HG02678 (cell line): ENCODE data around the gene ACOX1.

Experiments
- ATAC-seq: cut with Tn5 transposase; IDR thresholded peaks from one replicate; pipeline ENCODE4 v1.9.1; 2021; ENCODE audit warnings: mild to moderate bottlenecking, moderate library complexity; ENCODE audit not compliant: unreplicated experiment

ACOX1 gene

GRCh38 chr17:75937652-75938051 is 41.3 kb downstream of the ACOX1 start:
- no peak for ATAC-seq

- no peak for ATAC-seq
Observed at GRCh38 chr17:75933808-75934207, 45.2 kb downstream of the ACOX1 start.

GRCh38 chr17:75932852-75933251 is 46.1 kb downstream of the ACOX1 start:
- ATAC-seq, result no peak

DNA sequence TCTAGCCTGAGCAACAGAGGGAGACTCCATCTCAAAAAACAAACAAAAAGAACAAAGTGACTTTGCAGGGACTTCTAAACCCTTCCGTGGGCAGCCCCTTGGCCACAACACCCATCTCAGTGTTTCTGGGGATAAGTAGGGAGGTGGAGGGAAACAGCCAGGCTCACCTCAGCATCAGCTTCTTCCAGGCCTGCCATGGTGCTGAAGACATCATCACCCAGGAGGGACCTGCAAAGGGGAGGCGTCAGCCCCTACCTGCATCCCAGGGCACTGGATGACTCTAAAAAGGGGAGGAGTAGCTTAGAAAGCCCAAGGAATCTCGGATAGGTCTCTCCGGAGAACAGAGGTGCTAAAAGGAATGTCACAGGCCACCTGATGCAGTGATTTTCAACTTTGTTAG is 47.9 kb downstream of the ACOX1 start:
- ATAC-seq, result no peak

DNA sequence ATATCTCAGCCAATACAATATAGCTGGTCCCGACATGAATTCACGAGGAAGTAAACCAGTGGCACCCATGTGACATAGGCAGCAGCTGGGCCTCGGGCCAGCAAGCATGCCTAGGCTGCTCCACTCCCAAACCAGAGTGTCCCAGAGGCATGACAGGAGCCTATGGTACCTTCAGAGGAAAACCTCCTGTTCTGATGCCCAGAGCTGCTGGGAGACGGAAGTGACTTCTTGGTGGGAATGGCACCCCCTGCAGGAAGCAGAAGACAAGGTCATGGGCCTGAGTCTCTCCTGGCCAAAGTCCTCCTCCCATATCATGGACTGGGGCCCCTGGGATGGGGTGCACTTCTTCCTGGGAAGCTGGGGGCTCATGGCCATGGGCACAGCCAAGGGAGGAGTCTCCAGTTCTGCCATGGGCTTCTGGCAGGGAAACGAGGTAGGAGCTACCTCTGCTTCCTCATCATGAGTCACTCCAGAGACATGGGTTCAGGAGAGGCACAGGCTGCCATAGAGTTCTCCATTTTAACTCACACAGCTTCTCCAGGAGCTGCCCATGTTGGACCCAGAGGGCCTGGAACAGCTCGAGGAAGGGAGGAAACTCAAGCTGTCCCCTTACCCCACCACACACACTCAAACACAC is 51.6 kb downstream of the ACOX1 start:
- no peak for ATAC-seq

GRCh38 chr17:75926456-75926855 is 52.5 kb downstream of the ACOX1 start:
- ATAC-seq, result no peak

DNA sequence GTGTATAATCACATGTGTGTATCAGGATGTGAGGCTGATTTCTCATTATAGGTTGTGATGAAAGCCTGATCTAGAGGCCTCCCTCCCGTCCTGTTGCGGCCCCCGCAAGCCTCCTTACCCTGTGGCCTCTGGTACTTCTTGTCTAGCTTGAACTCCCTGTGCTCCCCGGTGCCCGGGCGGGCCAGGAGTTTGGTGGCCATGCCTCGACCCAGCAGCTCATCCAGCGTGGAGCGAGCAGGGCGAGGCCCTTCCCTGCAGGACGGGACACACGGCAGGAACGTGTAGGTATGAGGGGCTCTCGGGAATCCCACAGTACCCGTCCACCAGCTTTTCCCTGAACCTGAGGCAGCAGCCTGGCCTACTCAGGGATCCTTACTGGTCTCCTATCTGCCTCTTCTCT is 53.1 kb downstream of the ACOX1 start:
- ATAC-seq, result no peak

GRCh38 chr17:75925103-75925502 is 53.9 kb downstream of the ACOX1 start:
- no peak for ATAC-seq

GRCh38 chr17:75922963-75923874 is 55.7 kb downstream of the ACOX1 start:
- ATAC-seq, result no peak

DNA sequence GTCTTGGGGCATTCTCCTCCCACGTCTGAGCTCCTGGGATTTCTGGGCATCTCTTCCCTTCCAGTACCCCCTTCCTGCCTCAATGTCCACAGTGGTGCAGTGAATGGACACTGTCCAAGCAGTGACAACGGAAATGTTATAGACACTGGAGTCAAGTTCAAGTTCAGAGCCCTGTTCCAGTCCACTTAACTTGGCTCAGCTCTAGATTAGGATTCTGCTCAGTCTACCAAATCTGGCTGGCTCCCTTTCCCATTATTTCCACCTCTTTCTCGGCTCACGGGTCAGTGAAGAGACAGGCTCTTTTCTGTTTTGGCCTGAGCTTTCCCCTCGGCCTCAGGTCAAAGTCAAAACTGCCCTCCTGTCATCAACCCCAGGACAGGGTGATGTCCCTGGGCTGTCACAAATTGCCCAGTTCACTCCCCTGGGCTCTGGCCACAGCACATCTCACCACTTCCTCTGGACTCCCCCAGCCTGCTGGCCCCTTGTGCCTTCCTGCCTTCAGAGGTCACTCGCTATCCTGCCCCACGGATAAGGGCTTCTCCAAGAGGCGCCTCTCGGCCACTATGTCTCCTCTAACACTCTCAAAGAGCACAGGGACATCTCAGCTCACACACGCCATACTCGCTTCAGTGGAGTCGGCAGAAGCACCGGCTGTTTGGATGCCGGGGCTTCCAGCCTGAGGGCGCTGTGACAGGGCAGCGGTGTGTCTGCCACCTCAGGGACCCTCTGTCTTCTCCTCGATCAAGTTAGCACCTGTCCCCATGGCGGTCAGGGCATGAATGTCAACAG is 56.6 kb downstream of the ACOX1 start:
- ATAC-seq, result no peak

GRCh38 chr17:75921596-75921995 is 57.4 kb downstream of the ACOX1 start:
- no peak for ATAC-seq

GRCh38 chr17:75920045-75920560 is 58.9 kb downstream of the ACOX1 start:
- ATAC-seq, result no peak

- no peak for ATAC-seq
Observed at GRCh38 chr17:75919611-75920010, 59.4 kb downstream of the ACOX1 start.

DNA sequence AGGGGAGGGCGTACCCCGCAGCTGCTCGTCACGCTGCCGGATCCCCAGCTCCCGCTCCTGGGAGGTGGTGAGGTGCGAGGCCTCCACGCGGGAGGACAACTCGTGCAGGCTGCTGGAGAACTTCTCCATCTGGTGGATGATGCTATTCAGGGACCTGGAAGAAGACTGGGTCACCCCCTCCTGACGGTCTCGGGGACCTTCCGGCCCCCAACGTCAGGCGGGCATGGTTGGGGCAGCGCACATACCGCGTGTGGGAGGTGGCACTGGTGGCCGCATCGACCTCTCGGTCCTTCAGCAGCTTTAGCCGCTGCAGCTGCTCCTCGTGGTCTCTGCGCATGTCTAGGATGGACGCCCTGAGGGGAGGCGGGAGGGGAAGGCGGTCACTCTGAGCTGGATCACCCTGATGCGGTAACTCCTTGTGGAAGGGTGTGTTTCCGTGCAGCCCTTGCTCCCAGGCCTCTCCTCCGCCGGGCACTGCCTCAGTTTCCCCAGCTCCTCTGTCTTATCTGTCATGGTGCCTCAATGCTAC is 61.0 kb downstream of the ACOX1 start:
- ATAC-seq, result no peak

GRCh38 chr17:75917141-75917916 is 61.6 kb downstream of the ACOX1 start:
- no peak for ATAC-seq

- no peak for ATAC-seq
Observed at GRCh38 chr17:75915268-75915667, 63.7 kb downstream of the ACOX1 start.

- no peak for ATAC-seq
Observed at GRCh38 chr17:75914643-75915267, 64.2 kb downstream of the ACOX1 start.

DNA sequence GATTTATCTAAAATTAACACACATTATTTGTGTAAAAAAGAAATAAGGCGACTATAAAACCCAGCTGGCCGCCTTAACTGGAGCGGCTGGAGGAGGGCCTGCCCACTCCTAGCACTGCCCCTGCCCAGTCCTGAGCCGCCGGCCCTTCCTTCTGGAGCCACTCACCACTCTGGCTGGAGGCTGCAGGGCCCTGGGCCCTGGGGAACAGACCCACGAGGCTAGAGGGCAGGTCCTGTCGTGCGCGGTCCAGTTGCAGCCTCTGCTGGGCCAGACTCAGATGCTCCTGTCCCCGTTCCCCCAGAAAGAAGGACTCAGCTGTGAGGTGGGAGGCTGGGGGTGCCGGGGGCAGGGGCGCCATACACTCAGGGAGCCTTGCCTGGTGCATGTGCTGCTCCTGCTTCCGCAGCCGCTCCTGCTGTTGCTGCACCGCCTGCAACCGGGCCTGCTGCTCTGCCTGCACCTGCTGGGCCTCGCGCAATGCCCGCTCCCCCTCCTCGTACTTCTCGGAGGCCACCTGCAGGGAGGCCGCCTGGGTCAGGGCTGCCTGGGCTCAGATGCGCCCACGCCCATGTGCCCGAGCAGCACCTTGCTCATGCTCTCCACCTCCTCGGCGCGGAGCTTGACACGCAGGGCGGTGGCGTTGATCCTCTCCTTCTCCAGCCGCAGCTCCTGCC is 65.3 kb downstream of the ACOX1 start:
- ATAC-seq, result no peak

- ATAC-seq, result no peak
Observed at GRCh38 chr17:75910699-75911098, 68.3 kb downstream of the ACOX1 start.
